ENCODE results near the gene NEURL4.

DNA sequence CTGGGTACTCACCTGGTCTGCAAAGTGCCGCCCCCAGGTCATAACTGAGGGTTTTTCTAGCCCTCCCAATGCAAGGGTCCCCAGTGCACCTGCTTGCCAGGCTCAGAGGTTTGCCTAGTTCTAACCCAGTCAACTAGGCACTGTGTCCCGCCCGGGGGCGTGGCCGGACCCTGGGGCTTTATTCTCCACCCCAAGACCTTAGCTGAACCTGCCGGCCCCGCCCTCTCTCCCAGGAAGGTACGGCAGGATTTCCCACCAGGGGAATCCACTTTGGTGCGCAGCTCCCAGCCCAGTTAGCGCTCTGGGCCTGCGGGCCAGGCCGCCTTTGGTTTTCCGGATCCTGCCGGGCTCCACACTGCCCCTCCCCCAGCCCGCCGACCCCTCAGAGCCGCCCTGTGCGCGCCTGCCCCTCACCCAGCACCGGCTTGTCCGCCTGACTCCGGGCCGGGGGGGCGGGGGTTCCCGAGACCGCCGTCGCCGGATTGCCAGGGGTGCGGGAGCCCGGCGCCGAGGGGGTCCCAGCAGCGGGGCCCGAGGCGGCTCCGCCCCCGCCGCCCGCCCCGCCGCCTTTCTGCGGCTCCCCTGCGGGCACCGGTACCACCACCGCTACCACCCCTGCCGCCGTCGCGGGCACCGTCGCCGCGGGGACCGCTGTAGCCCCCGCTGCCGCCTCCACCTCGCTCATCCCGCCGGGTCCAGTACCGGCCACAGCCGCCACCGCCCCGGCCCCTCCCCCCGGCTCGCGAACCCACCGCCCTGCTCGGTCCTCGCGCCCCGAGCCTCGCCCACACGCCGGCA is 35.1 kb downstream of the NEURL4 start:
- no peak for TF ChIP-seq POLR2AphosphoS5 (IDR thresholded peaks at IDR 0.05; ENCODE audit: insufficient read depth, low read depth, low read length)
- no peak for TF ChIP-seq POLR2A (IDR thresholded peaks at IDR 0.05; ENCODE audit: low read depth, low read length)
- TF ChIP-seq EZH2 (IDR thresholded peaks at IDR 0.05; ENCODE audit: borderline replicate concordance, low read depth, low read length, severe bottlenecking): peak; percentile 76

All from endothelial cell of umbilical vein (primary cell).